Measurements from ENCODE around the gene HPD. TPM values are rescaled to one million over a fixed set of nuclear protein-coding genes. Genes with fewer than 3 reads are reported as not detected.

The HPD gene
- total and polyA plus RNA-seq, 2 donors (not counting 3 experiments of a cell fraction or from before 2014, with no cell fraction given): not detected

DNA sequence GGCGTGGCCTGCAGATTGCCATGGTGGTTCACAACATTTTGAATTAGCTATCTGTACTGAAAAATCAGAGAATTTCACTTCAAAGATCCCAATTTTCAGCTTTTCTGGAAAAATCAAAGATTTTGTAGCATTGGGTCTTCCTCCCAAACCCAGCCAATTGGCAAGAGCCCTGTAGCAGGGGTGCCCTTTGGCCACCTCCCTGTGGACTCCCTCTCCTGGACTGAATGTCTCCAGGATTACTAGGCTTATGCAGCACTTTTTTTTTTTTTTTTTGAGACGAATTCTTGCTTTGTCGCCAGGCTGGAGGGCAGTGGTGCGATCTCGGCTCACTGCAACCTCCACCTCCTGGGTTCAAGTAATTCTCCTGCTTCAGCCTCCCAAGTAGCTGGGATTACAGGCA, 39.6 kb upstream of the HPD start:
- dilution Hi-C loops (cut with MboI; ENCODE audit: extremely low pct_ligation_motif_present, low sequenced_read_pairs): no loop called here
- intact Hi-C loops (cut with micrococcal nuclease): no loop called here
- Histone ChIP-seq H3K9ac (replicated peaks; ENCODE audit: extremely low read depth, insufficient read depth, low read length) (no peak overlapping the region), H3K27me3 (ENCODE audit: control insufficient read depth in 2 of 2, insufficient read depth in 2 of 2, low read length in 2 of 2) (no peaks in the 10 kb centered on the region), H3K36me3 (ENCODE audit: control insufficient read depth in 2 of 2, extremely low read depth in 1 of 2, insufficient read depth in 2 of 2, low read length in 2 of 2) (peaks cover 25 to 41% of the 10 kb centered on the region in 2 experiments), H4K20me1 (replicated peaks; ENCODE audit: control insufficient read depth, extremely low read depth, insufficient read depth, low read length) (no peaks in the 10 kb centered on the region), H3K27ac (ENCODE audit: insufficient read depth, low read depth, low read length) (no peak overlapping the region), H3K9me1 (replicated peaks; ENCODE audit: control insufficient read depth, extremely low read depth, insufficient read depth, low read length) (no peaks in the 10 kb centered on the region), H3K79me2 (ENCODE audit: control insufficient read depth, insufficient read depth, low read length) (peaks cover 21% of the 10 kb centered on the region), H2AFZ (ENCODE audit: low read depth, low read length) (no peak overlapping the region), H3K4me1 (ENCODE audit: control insufficient read depth, extremely low read depth, insufficient read depth, low read length) (peaks cover 5% of the 10 kb centered on the region), H3K4me3 (replicated peaks in 1 of 3; ENCODE audit: insufficient read depth in 1 of 3, low read depth in 1 of 3, low read length in 3 of 3) (no peak overlapping the region), H3K9me3 (replicated peaks; ENCODE audit: control insufficient read depth, insufficient read depth, low read length) (no peaks in the 10 kb centered on the region), H3K4me2 (ENCODE audit: insufficient read depth, low read length) (no peak overlapping the region)
- TF ChIP-seq, protein P1, sequence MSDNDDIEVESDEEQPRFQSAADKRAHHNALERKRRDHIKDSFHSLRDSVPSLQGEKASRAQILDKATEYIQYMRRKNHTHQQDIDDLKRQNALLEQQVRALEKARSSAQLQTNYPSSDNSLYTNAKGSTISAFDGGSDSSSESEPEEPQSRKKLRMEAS (IDR thresholded peaks at IDR 0.05; ENCODE audit: insufficient read depth, insufficient read length): no peak
- TF ChIP-seq JUN (IDR thresholded peaks at IDR 0.05; ENCODE audit: borderline replicate concordance, insufficient read depth, insufficient read length, low read depth) (no peak), POLR2A (IDR thresholded peaks at IDR 0.05; ENCODE audit: low read depth, low read length) (no peak), GATA2 (IDR thresholded peaks at IDR 0.05; ENCODE audit: insufficient read depth, insufficient read length, low read depth, low read length) (no peak), MYC (IDR thresholded peaks at IDR 0.05; ENCODE audit: low read depth, low read length) (no peak), FOS (IDR thresholded peaks at IDR 0.05; ENCODE audit: borderline replicate concordance, insufficient read depth, low read length) (no peak), POLR2AphosphoS5 (IDR thresholded peaks at IDR 0.05; ENCODE audit: insufficient read depth, low read depth, low read length) (no peak), EZH2 (IDR thresholded peaks at IDR 0.05; ENCODE audit: borderline replicate concordance, low read depth, low read length, severe bottlenecking) (no peak)
- TF ChIP-seq, protein P2, sequence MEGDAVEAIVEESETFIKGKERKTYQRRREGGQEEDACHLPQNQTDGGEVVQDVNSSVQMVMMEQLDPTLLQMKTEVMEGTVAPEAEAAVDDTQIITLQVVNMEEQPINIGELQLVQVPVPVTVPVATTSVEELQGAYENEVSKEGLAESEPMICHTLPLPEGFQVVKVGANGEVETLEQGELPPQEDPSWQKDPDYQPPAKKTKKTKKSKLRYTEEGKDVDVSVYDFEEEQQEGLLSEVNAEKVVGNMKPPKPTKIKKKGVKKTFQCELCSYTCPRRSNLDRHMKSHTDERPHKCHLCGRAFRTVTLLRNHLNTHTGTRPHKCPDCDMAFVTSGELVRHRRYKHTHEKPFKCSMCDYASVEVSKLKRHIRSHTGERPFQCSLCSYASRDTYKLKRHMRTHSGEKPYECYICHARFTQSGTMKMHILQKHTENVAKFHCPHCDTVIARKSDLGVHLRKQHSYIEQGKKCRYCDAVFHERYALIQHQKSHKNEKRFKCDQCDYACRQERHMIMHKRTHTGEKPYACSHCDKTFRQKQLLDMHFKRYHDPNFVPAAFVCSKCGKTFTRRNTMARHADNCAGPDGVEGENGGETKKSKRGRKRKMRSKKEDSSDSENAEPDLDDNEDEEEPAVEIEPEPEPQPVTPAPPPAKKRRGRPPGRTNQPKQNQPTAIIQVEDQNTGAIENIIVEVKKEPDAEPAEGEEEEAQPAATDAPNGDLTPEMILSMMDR (IDR thresholded peaks at IDR 0.05; ENCODE audit: extremely low read depth in 1 of 2, insufficient read depth in 1 of 2, low read depth in 1 of 2, low read length in 2 of 2): no peak
- no peak for FAIRE-seq
- BruUV-seq (replicated peaks): no TSS peak
- CTCF ChIA-PET: interaction anchor here (1.7 to 1.8 kb wide), 2 partner anchors 10 to 20 kb away, joined by 4 to 6 read pairs; partner anchors contain the start of genes CFAP251 and PSMD9
- POLR2A ChIA-PET: no interaction called here
- DNase-seq (ENCODE audit: low read depth, low spot score): no peak
